Caco-2 (cell line): Measurements from ENCODE around the gene SLC39A7. TPM values are rescaled to one million over a fixed set of nuclear protein-coding genes. Genes with fewer than 3 reads are reported as not detected.

Experiments used
- BruUV-seq: library from RNA; stranded (reverse); fragments of 400-500 nt; replicated peaks from 2 replicates; lab custom pipeline; 2021; lab: Mats Ljungman, UMichigan
- CTCF ChIA-PET: fragments of 300-600 bp; sonication (Branson Sonifier 250); formaldehyde crosslinking; loops from one replicate; lab custom pipeline; 2022; ENCODE audit warnings: antibody characterized with exemption; lab: Charles Lee
- POLR2A ChIA-PET: fragments of 300-600 bp; sonication (Branson Sonifier 250); formaldehyde crosslinking; loops from one replicate; lab custom pipeline; 2022; ENCODE audit warnings: antibody characterized with exemption; lab: Charles Lee
- DNase-seq, 2 experiments: peaks; one replicate each; pipeline versions ENCODE4 v3.0.0 to v3.0.0-alpha.2; 2020 to 2022
- H3K27me3 ChIP-seq: replicated peaks from 2 replicates; pipeline ENCODE4 v1.6.0; 2011; ENCODE audit warnings: low read length; ENCODE audit not compliant: control insufficient read depth, insufficient read depth
- H3K36me3 ChIP-seq: 2 replicates; pipeline ENCODE4 v1.5.1; 2011; ENCODE audit warnings: low read length; ENCODE audit not compliant: control insufficient read depth, insufficient read depth
- H3K4me1 ChIP-seq: fragments of 250-450 bp; sonication (Bioruptor Pico); 2 replicates; pipeline ENCODE4 v1.5.1; 2020; ENCODE audit warnings: mild to moderate bottlenecking
- H3K4me3 ChIP-seq: 2 replicates; pipeline ENCODE4 v1.5.1; 2011; ENCODE audit warnings: low read depth, mild to moderate bottlenecking, control low read depth, low read length
- H3K9me3 ChIP-seq: fragments of 250-450 bp; sonication (Bioruptor Pico); 2 replicates; pipeline ENCODE4 v1.5.1; 2020; ENCODE audit warnings: mild to moderate bottlenecking, moderate library complexity
- H3K27ac Mint-ChIP-seq: one replicate; pipeline ENCODE4 v1.8.0; 2022; ENCODE audit warnings: mixed read lengths; ENCODE audit not compliant: unreplicated experiment
- H3K27me3 Mint-ChIP-seq: one replicate; pipeline ENCODE4 v1.8.0; 2022; ENCODE audit warnings: mixed read lengths; ENCODE audit not compliant: insufficient read depth, unreplicated experiment
- H3K36me3 Mint-ChIP-seq: one replicate; pipeline ENCODE4 v1.8.0; 2022; ENCODE audit warnings: mild to moderate bottlenecking, mixed read lengths; ENCODE audit not compliant: insufficient read depth, unreplicated experiment
- H3K4me1 Mint-ChIP-seq: one replicate; pipeline ENCODE4 v1.8.0; 2022; ENCODE audit warnings: low read depth, mixed read lengths; ENCODE audit not compliant: unreplicated experiment
- H3K4me3 Mint-ChIP-seq: one replicate; pipeline ENCODE4 v1.8.0; 2022; ENCODE audit warnings: mild to moderate bottlenecking, moderate library complexity, mixed read lengths; ENCODE audit not compliant: unreplicated experiment
- H3K9me3 Mint-ChIP-seq: one replicate; pipeline ENCODE4 v1.8.0; 2022; ENCODE audit warnings: mixed read lengths; ENCODE audit not compliant: unreplicated experiment
- CTCF ChIP-seq, 2 experiments: fragments of 200-600 bp in 1 of 2; IDR thresholded peaks; 1 replicate in 1 of 2; 2 replicates in 1 of 2; pipeline versions ENCODE4 v1.5.1 to v1.8.0; 2011 to 2022; ENCODE audit warnings: antibody characterized with exemption in 1 of 2, control low read depth in 1 of 2, inconsistent platforms in 1 of 2, low read depth in 1 of 2, low read length in 1 of 2, mild to moderate bottlenecking in 1 of 2, moderate library complexity in 1 of 2; ENCODE audit not compliant: insufficient read depth in 1 of 2, severe bottlenecking in 1 of 2, unreplicated experiment in 1 of 2
- intact Hi-C: fragments of 100-400 bp; cut with micrococcal nuclease; formaldehyde crosslinking; loops from one replicate; pipeline ENCODE4 v1.10.0; 2022; ENCODE audit not compliant: unreplicated experiment
- total RNA-seq: library from RNA; stranded (reverse); gene quantifications from 2 replicates; pipeline ENCODE4 v1.2.3, GENCODE V29; 2022

Gene SLC39A7
- total RNA-seq, 1 experiment from 2014 or later, result 140 TPM

GRCh38 chr6:33248643-33248931 is 47.9 kb downstream of the SLC39A7 start:
- TSS peak; percentile 48 for BruUV-seq
- ChIA-PET CTCF (interaction anchor here (0.7 to 2.1 kb wide), 12 partner anchors 12 to 538 kb away, joined by 3 to 15 read pairs (median 5); partner anchors contain the start of genes HSD17B8 and RING1), POLR2A (interaction anchor here (1.0 to 2.7 kb wide), 2 partner anchors 41 to 277 kb away, joined by 3 to 16 read pairs; partner anchors contain the start of gene RING1)
- peak overlapping the region; percentile 35 for H3K4me3 ChIP-seq
- no peak for TF ChIP-seq CTCF (IDR thresholded peaks at IDR 0.05; ENCODE audit: insufficient read depth in 1 of 2, low read depth in 1 of 2, low read length in 1 of 2, severe bottlenecking in 1 of 2, unreplicated experiment in 1 of 2)
- H3K27me3 ChIP-seq, result no peaks in the 10 kb centered on the region
- intact Hi-C loops, result loop anchor here (1.0 to 2.0 kb wide), 4 partner anchors 43 to 234 kb away; no protein-coding TSS in a partner anchor
- peak overlapping the region; percentile 75 for H3K27ac Mint-ChIP-seq
- H3K36me3 ChIP-seq, result no peaks in the 10 kb centered on the region; the same call in 1 of the 2 replicates
- no peaks in the 10 kb centered on the region for H3K9me3 Mint-ChIP-seq
- peak overlapping the region; percentile 85 for H3K4me3 Mint-ChIP-seq
- peaks cover 5% of the 10 kb centered on the region; the same call in 1 of the 2 replicates for H3K4me1 ChIP-seq
- no peaks in the 10 kb centered on the region for H3K27me3 Mint-ChIP-seq
- peaks cover 10% of the 10 kb centered on the region for H3K4me1 Mint-ChIP-seq
- no peaks in the 10 kb centered on the region for H3K9me3 ChIP-seq
- peaks cover 27% of the 10 kb centered on the region for H3K36me3 Mint-ChIP-seq
- no peak for DNase-seq

- TF ChIP-seq CTCF (IDR thresholded peaks at IDR 0.05; ENCODE audit: insufficient read depth in 1 of 2, low read depth in 1 of 2, low read length in 1 of 2, severe bottlenecking in 1 of 2, unreplicated experiment in 1 of 2), result peak in 1 of 2 experiments; percentile 3
- Mint-ChIP-seq H3K27ac (peak overlapping the region; percentile 75), H3K4me1 (peaks cover 10% of the 10 kb centered on the region), H3K27me3 (no peaks in the 10 kb centered on the region), H3K9me3 (no peaks in the 10 kb centered on the region), H3K4me3 (peak overlapping the region; percentile 85), H3K36me3 (peaks cover 27% of the 10 kb centered on the region)
- CTCF ChIA-PET, result interaction anchor here (0.6 to 2.1 kb wide), 14 partner anchors 13 to 1090 kb away, joined by 3 to 15 read pairs (median 4); partner anchors contain the start of genes HSD17B8, RING1, RPS18 and VPS52
- POLR2A ChIA-PET, result interaction anchor here (0.5 to 2.7 kb wide), 5 partner anchors 22 to 277 kb away, joined by 3 to 18 read pairs (median 11); partner anchors contain the start of genes PFDN6, RING1, RPS18 and VPS52
- no peaks in the 10 kb centered on the region for H3K9me3 ChIP-seq
- DNase-seq, result peak; percentile 96 to 98
- H3K27me3 ChIP-seq, result no peaks in the 10 kb centered on the region
- peaks cover 5% of the 10 kb centered on the region; the same call in 1 of the 2 replicates for H3K4me1 ChIP-seq
- BruUV-seq, result no TSS peak
- no peaks in the 10 kb centered on the region; the same call in 1 of the 2 replicates for H3K36me3 ChIP-seq
- intact Hi-C loops, result loop anchor here (1.0 to 2.0 kb wide), 6 partner anchors 22 to 355 kb away; partner anchors contain the start of gene VPS52
- H3K4me3 ChIP-seq, result peak overlapping the region; percentile 49
These were observed 48.5 kb downstream of the SLC39A7 start for GRCh38 chr6:33248932-33249731.
